ENCODE measurements around the gene ABCA6. TPM values are rescaled to one million over a fixed set of nuclear protein-coding genes. Genes with fewer than 3 reads are reported as not detected.
A peak's percentile ranks its signal among the peaks of the same experiment; 100 is the strongest.
"Not testable (repeated sequence)": the region's sequence is repeated elsewhere in the genome, so short reads cannot be mapped to it uniquely, and the experiment has no call there.

Gene ABCA6
- total and polyA plus RNA-seq, 2 of the 13 experiments (the other 11 are each of a cell fraction or from before 2014, with no cell fraction given) = 0.05 to 0.11 TPM

DNA sequence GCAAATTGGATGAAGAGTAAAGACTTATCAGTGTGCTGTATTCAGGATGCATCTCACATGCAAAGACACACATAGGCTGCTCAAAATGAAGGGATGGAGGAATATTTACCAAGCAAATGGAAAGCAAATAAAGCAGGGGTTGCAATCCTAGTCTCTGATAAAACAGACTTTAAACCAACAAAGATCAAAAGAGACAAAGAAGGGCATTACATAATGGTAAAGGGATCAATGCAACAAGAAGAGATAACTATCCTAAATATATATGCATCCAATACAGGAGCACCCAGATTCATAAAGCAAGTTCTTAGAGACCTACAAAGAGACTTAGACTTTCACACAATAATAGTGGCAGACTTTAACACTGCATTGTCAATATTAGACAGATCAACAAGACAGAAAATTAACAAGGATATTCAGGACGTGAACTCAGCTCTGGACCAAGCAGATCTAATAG, 68.9 kb downstream of the ABCA6 start (continued):
- TF ChIP-seq, protein P1, sequence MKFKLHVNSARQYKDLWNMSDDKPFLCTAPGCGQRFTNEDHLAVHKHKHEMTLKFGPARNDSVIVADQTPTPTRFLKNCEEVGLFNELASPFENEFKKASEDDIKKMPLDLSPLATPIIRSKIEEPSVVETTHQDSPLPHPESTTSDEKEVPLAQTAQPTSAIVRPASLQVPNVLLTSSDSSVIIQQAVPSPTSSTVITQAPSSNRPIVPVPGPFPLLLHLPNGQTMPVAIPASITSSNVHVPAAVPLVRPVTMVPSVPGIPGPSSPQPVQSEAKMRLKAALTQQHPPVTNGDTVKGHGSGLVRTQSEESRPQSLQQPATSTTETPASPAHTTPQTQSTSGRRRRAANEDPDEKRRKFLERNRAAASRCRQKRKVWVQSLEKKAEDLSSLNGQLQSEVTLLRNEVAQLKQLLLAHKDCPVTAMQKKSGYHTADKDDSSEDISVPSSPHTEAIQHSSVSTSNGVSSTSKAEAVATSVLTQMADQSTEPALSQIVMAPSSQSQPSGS (CRISPR knock-in tag; IDR thresholded peaks at IDR 0.05) = peak; percentile 93
- peak; percentile 41; the same call in 1 of the 2 replicates for TF ChIP-seq YEATS4 (CRISPR knock-in tag; IDR thresholded peaks at IDR 0.05; ENCODE audit: borderline replicate concordance)
- TF ChIP-seq ZNF263 (CRISPR knock-in tag; IDR thresholded peaks at IDR 0.05) = 0 out of 2 replicates have a peak, but pooled peaks have one; percentile 10
- peak; percentile 71 for TF ChIP-seq HNF1A (IDR thresholded peaks at IDR 0.05; ENCODE audit: low read depth)
- peak; percentile 86; the same call in 1 of the 2 replicates for TF ChIP-seq HNF1A (CRISPR knock-in tag; IDR thresholded peaks at IDR 0.05; ENCODE audit: borderline replicate concordance)
- not testable (repeated sequence) for TF ChIP-seq TCF12 (IDR thresholded peaks at IDR 0.05)
- peak; percentile 57; the same call in 1 of the 2 replicates for TF ChIP-seq TCF12 (CRISPR knock-in tag; IDR thresholded peaks at IDR 0.05)
- TF ChIP-seq, protein P2, sequence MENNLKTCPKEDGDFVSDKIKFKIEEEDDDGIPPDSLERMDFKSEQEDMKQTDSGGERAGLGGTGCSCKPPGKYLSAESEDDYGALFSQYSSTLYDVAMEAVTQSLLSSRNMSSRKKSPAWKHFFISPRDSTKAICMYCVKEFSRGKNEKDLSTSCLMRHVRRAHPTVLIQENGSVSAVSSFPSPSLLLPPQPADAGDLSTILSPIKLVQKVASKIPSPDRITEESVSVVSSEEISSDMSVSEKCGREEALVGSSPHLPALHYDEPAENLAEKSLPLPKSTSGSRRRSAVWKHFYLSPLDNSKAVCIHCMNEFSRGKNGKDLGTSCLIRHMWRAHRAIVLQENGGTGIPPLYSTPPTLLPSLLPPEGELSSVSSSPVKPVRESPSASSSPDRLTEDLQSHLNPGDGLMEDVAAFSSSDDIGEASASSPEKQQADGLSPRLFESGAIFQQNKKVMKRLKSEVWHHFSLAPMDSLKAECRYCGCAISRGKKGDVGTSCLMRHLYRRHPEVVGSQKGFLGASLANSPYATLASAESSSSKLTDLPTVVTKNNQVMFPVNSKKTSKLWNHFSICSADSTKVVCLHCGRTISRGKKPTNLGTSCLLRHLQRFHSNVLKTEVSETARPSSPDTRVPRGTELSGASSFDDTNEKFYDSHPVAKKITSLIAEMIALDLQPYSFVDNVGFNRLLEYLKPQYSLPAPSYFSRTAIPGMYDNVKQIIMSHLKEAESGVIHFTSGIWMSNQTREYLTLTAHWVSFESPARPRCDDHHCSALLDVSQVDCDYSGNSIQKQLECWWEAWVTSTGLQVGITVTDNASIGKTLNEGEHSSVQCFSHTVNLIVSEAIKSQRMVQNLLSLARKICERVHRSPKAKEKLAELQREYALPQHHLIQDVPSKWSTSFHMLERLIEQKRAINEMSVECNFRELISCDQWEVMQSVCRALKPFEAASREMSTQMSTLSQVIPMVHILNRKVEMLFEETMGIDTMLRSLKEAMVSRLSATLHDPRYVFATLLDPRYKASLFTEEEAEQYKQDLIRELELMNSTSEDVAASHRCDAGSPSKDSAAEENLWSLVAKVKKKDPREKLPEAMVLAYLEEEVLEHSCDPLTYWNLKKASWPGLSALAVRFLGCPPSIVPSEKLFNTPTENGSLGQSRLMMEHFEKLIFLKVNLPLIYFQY (CRISPR knock-in tag; IDR thresholded peaks at IDR 0.05; ENCODE audit: borderline replicate concordance) = peak; percentile 29
- peak; percentile 87 for TF ChIP-seq HNF4A (CRISPR knock-in tag; IDR thresholded peaks at IDR 0.05)
- peak; percentile 89 for TF ChIP-seq RERE (CRISPR knock-in tag; IDR thresholded peaks at IDR 0.05; ENCODE audit: low read depth)
- peak; percentile 71; the same call in 1 of the 2 replicates for TF ChIP-seq ZNF264 (CRISPR knock-in tag; IDR thresholded peaks at IDR 0.05)
- peak; percentile 61; the same call in 1 of the 2 replicates for TF ChIP-seq ZNF362 (CRISPR knock-in tag; IDR thresholded peaks at IDR 0.05; ENCODE audit: borderline replicate concordance)
- TF ChIP-seq SIX4 (CRISPR knock-in tag; IDR thresholded peaks at IDR 0.05) = peak; percentile 61; the same call in 1 of the 2 replicates

Data from HepG2 (cell line).